Measurements from ENCODE around the gene RASAL1. TPM values are rescaled to one million over a fixed set of nuclear protein-coding genes. Genes with fewer than 3 reads are reported as not detected.

Gene RASAL1
- total and polyA plus RNA-seq, 2 experiments from 2014 or later = 2.7 to 8.2 TPM

DNA sequence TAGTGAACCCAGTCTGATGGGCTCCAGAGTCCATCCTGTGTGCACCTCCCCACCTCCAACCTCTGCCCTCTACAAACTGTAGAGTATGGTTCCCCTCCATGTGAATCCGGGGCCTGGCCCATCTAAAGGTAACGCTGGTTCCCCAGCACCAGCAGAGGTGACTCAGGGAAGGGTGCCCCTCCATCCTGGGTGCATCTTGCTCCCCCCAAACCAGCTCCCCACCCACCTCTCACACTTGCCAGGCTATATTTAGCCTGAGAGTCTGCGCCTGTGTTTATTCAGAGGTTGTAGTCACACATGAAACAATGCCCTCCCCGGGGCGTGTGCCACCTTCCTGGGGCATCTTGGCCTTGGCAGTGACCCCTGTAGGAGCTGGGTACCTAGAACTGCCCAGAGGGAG is 26.2 kb downstream of the RASAL1 start (continued):
- no peak for TF ChIP-seq ZNF462 (CRISPR knock-in tag; IDR thresholded peaks at IDR 0.05)

DNA sequence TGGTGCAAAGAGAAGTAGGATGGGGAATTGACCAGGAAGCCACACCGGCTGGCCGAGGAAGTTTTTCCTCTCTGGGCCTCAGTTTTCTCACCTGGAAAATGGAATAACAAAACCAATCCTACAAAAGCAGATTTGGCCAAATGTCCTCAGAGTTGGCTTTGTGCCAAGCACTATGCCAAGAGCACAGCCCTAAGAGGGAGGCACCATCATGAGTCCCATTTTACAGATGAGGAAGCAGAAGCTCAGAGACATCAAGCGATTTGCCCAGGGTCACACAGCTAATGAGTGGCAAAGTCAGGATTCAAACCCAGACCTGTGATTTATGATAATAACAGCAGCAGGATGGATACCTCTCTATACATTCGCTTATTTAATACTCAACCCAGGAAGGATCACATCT is 27.3 kb downstream of the RASAL1 start:
- Histone ChIP-seq H3K4me2 (no peak overlapping the region), H3K27ac (ENCODE audit: low read depth) (no peak overlapping the region), H3F3A (replicated peaks; ENCODE audit: low read depth) (no peaks in the 10 kb centered on the region), H2AFZ (no peak overlapping the region), H3K27me3 (ENCODE audit: insufficient read depth) (no peaks in the 10 kb centered on the region), H3K4me1 (ENCODE audit: insufficient read depth) (no peaks in the 10 kb centered on the region), H3K79me2 (replicated peaks; ENCODE audit: insufficient read depth) (no peaks in the 10 kb centered on the region), H3K9me2 (ENCODE audit: insufficient read depth) (no peaks in the 10 kb centered on the region), H4K20me1 (replicated peaks; ENCODE audit: insufficient read depth) (no peaks in the 10 kb centered on the region), H3K36me3 (ENCODE audit: insufficient read depth) (no peaks in the 10 kb centered on the region), H3K4me3 (no peak overlapping the region)
- H3K4me3 Mint-ChIP-seq = no peak overlapping the region
- H3K36me3 Mint-ChIP-seq (ENCODE audit: low read depth) = peaks cover 3% of the 10 kb centered on the region; the same call in 1 of the 3 replicates
- ATAC-seq (no peak), DNase-seq (ENCODE audit: low spot score) (no peak)
- no peaks in the 10 kb centered on the region; the same call in 2 of the 3 replicates for H3K9me3 Mint-ChIP-seq
- peaks cover 6% of the 10 kb centered on the region for H3K27me3 Mint-ChIP-seq (ENCODE audit: insufficient read depth, low read depth, poor library complexity)
- peaks cover 6% of the 10 kb centered on the region; the same call in 2 of the 3 replicates for H3K4me1 Mint-ChIP-seq
- H3K27ac Mint-ChIP-seq = no peak overlapping the region
- no peak for TF ChIP-seq CTCF (conservative IDR thresholded peaks at IDR 0.05; ENCODE audit: low read depth in 2 of 2)
- TF ChIP-seq ZNF114 (CRISPR knock-in tag; IDR thresholded peaks at IDR 0.05) = no peak
- no peak for TF ChIP-seq ETS1 (IDR thresholded peaks at IDR 0.05)
- TF ChIP-seq, protein P1, sequence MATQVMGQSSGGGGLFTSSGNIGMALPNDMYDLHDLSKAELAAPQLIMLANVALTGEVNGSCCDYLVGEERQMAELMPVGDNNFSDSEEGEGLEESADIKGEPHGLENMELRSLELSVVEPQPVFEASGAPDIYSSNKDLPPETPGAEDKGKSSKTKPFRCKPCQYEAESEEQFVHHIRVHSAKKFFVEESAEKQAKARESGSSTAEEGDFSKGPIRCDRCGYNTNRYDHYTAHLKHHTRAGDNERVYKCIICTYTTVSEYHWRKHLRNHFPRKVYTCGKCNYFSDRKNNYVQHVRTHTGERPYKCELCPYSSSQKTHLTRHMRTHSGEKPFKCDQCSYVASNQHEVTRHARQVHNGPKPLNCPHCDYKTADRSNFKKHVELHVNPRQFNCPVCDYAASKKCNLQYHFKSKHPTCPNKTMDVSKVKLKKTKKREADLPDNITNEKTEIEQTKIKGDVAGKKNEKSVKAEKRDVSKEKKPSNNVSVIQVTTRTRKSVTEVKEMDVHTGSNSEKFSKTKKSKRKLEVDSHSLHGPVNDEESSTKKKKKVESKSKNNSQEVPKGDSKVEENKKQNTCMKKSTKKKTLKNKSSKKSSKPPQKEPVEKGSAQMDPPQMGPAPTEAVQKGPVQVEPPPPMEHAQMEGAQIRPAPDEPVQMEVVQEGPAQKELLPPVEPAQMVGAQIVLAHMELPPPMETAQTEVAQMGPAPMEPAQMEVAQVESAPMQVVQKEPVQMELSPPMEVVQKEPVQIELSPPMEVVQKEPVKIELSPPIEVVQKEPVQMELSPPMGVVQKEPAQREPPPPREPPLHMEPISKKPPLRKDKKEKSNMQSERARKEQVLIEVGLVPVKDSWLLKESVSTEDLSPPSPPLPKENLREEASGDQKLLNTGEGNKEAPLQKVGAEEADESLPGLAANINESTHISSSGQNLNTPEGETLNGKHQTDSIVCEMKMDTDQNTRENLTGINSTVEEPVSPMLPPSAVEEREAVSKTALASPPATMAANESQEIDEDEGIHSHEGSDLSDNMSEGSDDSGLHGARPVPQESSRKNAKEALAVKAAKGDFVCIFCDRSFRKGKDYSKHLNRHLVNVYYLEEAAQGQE (IDR thresholded peaks at IDR 0.05; ENCODE audit: unreplicated experiment) = no peak
- no peak for TF ChIP-seq CREB1 (CRISPR knock-in tag; IDR thresholded peaks at IDR 0.05; ENCODE audit: low read depth)
- TF ChIP-seq NANOG (IDR thresholded peaks at IDR 0.05; ENCODE audit: borderline replicate concordance) = no peak
- TF ChIP-seq JUNB (IDR thresholded peaks at IDR 0.05; ENCODE audit: unreplicated experiment) = no peak

Data from GM23338 (cell line).